Tibial nerve (tissue), 4 donors: ENCODE data around the gene KLRD1. TPM values are rescaled to one million over a fixed set of nuclear protein-coding genes. Genes with fewer than 3 reads are reported as not detected.
A peak's percentile ranks its signal among the peaks of the same experiment; 100 is the strongest.

Experiments
- DNase-seq, 2 donors: peaks; one replicate each; pipeline ENCODE4 v3.0.0-alpha.2; 2019; ENCODE audit warnings: low spot score in 2 of 2
- H3K27ac ChIP-seq, 4 donors: fragments of 200-600 bp; sonication (generic) in 3 of 4; one replicate each; pipeline ENCODE4 v1.5.1; 2017 to 2019; ENCODE audit warnings: mild to moderate bottlenecking in 1 of 4
- H3K27me3 ChIP-seq, 2 donors: fragments of 200-600 bp; sonication (generic) in 1 of 2; one replicate each; pipeline versions ENCODE4 v1.5.1 to v1.6.0; 2017 to 2019
- H3K36me3 ChIP-seq, 3 donors: fragments of 200-600 bp; sonication (generic); one replicate each; pipeline ENCODE4 v1.5.1; 2018 to 2019
- H3K4me1 ChIP-seq, 4 donors: fragments of 200-600 bp; sonication (generic) in 3 of 4; one replicate each; pipeline ENCODE4 v1.5.1; 2017 to 2019
- H3K4me3 ChIP-seq, 4 donors: fragments of 200-600 bp; sonication (generic) in 3 of 4; one replicate each; pipeline ENCODE4 v1.5.1; 2017 to 2019; ENCODE audit warnings: mild to moderate bottlenecking in 1 of 4, moderate library complexity in 1 of 4
- H3K9me3 ChIP-seq, 4 donors: fragments of 200-600 bp; sonication (generic) in 3 of 4; one replicate each; pipeline ENCODE4 v1.5.1; 2017 to 2019
- EP300 ChIP-seq, 2 donors: sonication (generic); formaldehyde crosslinking; IDR thresholded peaks; one replicate each; pipeline ENCODE4 v1.6.1; 2017; ENCODE audit warnings: antibody characterized with exemption in 2 of 2, mild to moderate bottlenecking in 1 of 2
- POLR2A ChIP-seq, 2 donors: fragments of 450-650 bp; IDR thresholded peaks; one replicate each; pipeline ENCODE4 v1.6.1; 2017; ENCODE audit warnings: antibody characterized with exemption in 2 of 2, mild to moderate bottlenecking in 2 of 2, moderate library complexity in 2 of 2
- WGBS, 2 donors: methylation state at CpG; one replicate each; pipeline ENCODE4 v1.1.5; 2018; 5-methylcytosine and 5-hydroxymethylcytosine counted together
- total RNA-seq, 4 donors: library from RNA; depleted of rRNA; stranded (reverse); fragments of >200 nt; gene quantifications; one replicate each; pipeline ENCODE4 v1.1.0, GENCODE V29; 2016
- TF ChIP-seq, protein P1 (sequence below), 5 experiments: fragments of 200-600 bp in 3 of 5; fragments of 450-650 bp in 2 of 5; sonication (generic) in 3 of 5; IDR thresholded peaks; one replicate each; pipeline ENCODE4 v1.5.1; 2016 to 2019; ENCODE audit warnings: antibody characterized with exemption in 5 of 5, mild to moderate bottlenecking in 3 of 5, moderate library complexity in 2 of 5

The KLRD1 gene
- total RNA-seq, 4 donors from 2014 or later: 0.90 to 2.4 (median 1.4) TPM

DNA sequence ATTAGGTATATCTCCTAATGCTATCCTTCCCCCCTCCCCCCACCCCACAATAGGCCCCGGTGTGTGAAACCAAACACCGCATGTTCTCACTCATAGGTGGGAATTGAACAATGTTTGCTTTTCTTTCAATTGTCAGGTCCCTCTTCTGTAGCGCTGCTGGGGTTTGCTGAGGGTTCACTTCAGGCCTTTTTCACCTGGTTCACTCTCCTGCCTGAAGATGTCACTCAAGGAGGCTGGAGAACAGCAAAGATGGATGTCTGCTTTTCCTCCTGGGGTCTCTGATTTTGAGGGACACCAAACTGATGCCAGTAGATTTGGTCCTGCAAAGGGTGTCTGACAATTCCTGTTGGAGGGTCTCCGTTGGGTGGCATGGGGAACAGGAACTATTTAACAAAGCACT, 46.4 kb downstream of the KLRD1 start:
- 72 to 79% methylated on average over 4 of the region's 4 CpGs for WGBS, 2 donors
- TF ChIP-seq EP300 (IDR thresholded peaks at IDR 0.05) (no peak), POLR2A (IDR thresholded peaks at IDR 0.05) (no peak)
- TF ChIP-seq, protein P1, sequence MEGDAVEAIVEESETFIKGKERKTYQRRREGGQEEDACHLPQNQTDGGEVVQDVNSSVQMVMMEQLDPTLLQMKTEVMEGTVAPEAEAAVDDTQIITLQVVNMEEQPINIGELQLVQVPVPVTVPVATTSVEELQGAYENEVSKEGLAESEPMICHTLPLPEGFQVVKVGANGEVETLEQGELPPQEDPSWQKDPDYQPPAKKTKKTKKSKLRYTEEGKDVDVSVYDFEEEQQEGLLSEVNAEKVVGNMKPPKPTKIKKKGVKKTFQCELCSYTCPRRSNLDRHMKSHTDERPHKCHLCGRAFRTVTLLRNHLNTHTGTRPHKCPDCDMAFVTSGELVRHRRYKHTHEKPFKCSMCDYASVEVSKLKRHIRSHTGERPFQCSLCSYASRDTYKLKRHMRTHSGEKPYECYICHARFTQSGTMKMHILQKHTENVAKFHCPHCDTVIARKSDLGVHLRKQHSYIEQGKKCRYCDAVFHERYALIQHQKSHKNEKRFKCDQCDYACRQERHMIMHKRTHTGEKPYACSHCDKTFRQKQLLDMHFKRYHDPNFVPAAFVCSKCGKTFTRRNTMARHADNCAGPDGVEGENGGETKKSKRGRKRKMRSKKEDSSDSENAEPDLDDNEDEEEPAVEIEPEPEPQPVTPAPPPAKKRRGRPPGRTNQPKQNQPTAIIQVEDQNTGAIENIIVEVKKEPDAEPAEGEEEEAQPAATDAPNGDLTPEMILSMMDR (IDR thresholded peaks at IDR 0.05): no peak
- Histone ChIP-seq H3K27ac (no peak overlapping the region), H3K9me3 (peaks cover 0 to 7% (median 0%) of the 10 kb centered on the region in 4 donors), H3K4me1 (peaks cover 0 to 6% (median 0%) of the 10 kb centered on the region in 4 donors), H3K36me3 (no peaks in the 10 kb centered on the region), H3K4me3 (no peak overlapping the region), H3K27me3 (no peaks in the 10 kb centered on the region)
- no peak for DNase-seq

DNA sequence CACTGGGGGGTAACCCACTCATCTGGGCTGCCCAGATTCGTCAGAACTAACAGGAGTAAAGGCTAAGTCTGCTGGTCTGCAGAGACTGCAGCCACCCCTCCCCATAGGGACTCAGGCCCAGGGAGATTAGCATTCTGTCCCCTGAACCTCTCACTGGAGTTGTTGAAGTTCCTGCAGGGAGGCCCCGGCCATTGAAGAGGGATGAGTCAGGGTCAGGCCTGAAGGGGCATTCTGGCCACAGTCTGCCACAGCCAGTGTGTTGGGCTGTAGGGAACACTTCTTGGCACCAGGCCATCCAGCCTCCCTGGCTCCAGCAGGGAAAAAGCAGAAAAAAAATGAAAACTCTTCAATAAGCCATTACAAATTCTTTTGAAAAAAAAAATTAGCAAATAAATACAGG, 46.8 kb downstream of the KLRD1 start:
- DNase-seq: no peak
- Histone ChIP-seq H3K36me3 (no peaks in the 10 kb centered on the region), H3K27ac (no peak overlapping the region), H3K4me3 (no peak overlapping the region), H3K27me3 (no peaks in the 10 kb centered on the region), H3K4me1 (peaks cover 0 to 6% (median 0%) of the 10 kb centered on the region in 4 donors), H3K9me3 (peaks cover 0 to 7% (median 0%) of the 10 kb centered on the region in 4 donors)
- 58 to 64% methylated on average over 2 of the region's 2 CpGs for WGBS, 2 donors
- TF ChIP-seq, protein P1 (IDR thresholded peaks at IDR 0.05): no peak
- no peak for TF ChIP-seq EP300 (IDR thresholded peaks at IDR 0.05)
- TF ChIP-seq POLR2A (IDR thresholded peaks at IDR 0.05): no peak

DNA sequence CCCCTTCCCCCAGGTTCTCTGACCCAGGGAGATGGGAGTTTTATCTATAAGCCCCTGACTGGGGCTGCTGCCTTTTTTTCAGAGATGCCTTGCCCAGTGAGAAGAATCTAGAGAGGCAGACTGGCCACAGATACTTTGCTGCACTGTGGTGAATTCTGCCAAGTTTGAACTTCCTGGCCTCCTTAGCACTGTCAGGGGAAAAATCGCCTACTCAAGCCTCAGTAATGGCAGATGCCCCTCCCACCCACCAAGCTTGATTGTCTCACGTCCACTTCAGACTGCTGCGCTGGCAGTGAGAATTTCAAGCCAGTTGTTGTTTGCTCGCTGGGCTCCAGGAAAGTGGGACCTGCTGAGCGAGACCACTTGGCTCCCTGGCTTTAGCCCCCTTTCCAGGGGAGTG, 50.5 kb downstream of the KLRD1 start:
- TF ChIP-seq, protein P1 (IDR thresholded peaks at IDR 0.05): no peak
- TF ChIP-seq EP300 (IDR thresholded peaks at IDR 0.05) (no peak), POLR2A (IDR thresholded peaks at IDR 0.05) (no peak)
- H3K9me3 ChIP-seq: no peaks in the 10 kb centered on the region
- H3K4me1 ChIP-seq: peaks cover 0 to 25% (median 1%) of the 10 kb centered on the region in 4 donors
- no peak overlapping the region for H3K4me3 ChIP-seq
- DNase-seq: no peak
- no peak overlapping the region for H3K27ac ChIP-seq
- H3K36me3 ChIP-seq: no peaks in the 10 kb centered on the region
- H3K27me3 ChIP-seq: no peaks in the 10 kb centered on the region
- 55 to 64% methylated on average over 5 of the region's 5 CpGs for WGBS, 2 donors

DNA sequence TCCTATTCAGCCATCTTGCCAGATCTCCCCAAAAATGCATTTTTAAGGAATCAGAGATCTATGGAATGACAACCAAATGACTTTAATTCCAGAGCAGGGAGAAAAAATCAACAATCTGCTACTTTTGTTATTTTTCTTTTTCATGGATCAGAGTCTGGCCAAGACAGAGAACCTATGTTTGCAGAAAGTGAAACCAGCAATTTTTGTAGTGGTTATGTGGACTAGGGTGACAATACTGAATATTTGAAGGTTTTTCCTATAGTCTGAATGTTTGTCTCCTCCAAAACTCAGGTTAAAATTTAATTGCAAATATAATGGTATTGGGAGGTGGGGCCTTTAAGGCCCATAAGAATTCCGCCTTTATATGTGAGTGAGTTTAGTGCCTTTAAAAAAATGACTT, 51.3 kb downstream of the KLRD1 start:
- WGBS, 2 donors: 93 to 94% methylated on average over 1 of the region's 1 CpG
- no peak for TF ChIP-seq EP300 (IDR thresholded peaks at IDR 0.05)
- no peak for TF ChIP-seq POLR2A (IDR thresholded peaks at IDR 0.05)
- TF ChIP-seq, protein P1 (IDR thresholded peaks at IDR 0.05): no peak
- no peak for DNase-seq

DNA sequence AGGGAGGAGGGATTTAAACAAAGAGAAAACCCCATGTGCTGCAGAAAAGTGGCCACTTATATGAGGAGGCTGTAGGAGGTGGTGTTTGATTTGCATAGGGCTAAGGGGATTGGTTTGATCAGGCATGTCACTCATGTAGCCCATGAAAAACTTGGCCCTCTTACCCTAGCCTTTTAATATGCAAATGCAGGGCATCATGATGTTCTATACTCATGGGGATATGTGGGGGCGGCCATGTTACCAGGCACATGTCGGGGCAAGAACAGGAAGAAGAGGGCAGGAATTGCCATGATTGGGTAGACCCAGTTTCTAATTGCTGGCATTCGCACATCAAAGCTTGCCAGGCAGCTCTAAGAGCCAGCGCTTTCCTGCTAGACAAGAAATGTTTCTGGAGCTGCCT, 53.4 kb downstream of the KLRD1 start:
- WGBS, 2 donors: 59 to 67% methylated on average over 4 of the region's 4 CpGs
- H3K27me3 ChIP-seq: no peaks in the 10 kb centered on the region
- H3K27ac ChIP-seq: peak overlapping the region in 2 of 4 donors; percentile 55 to 97
- H3K4me1 ChIP-seq: peaks cover 0 to 40% (median 5%) of the 10 kb centered on the region in 4 donors
- TF ChIP-seq POLR2A (IDR thresholded peaks at IDR 0.05): peak in 1 of 2 donors; percentile 8
- TF ChIP-seq, protein P1 (IDR thresholded peaks at IDR 0.05): no peak
- no peaks in the 10 kb centered on the region for H3K9me3 ChIP-seq
- no peak for DNase-seq
- H3K36me3 ChIP-seq: no peaks in the 10 kb centered on the region
- H3K4me3 ChIP-seq: no peak overlapping the region

More for the DNA sequence above, 51.3 kb downstream of the KLRD1 start:
- no peaks in the 10 kb centered on the region for H3K36me3 ChIP-seq
- no peak overlapping the region for H3K27ac ChIP-seq
- no peak overlapping the region for H3K4me3 ChIP-seq
- H3K9me3 ChIP-seq: no peaks in the 10 kb centered on the region
- H3K27me3 ChIP-seq: no peaks in the 10 kb centered on the region
- peaks cover 0 to 32% (median 1%) of the 10 kb centered on the region in 4 donors for H3K4me1 ChIP-seq
